NCI-H526 treated with DMSO at 0.1 percent for 48 hours (cell line): Measurements from ENCODE around the gene REXO1.
"Not testable (repeated sequence)": the region's sequence is repeated elsewhere in the genome, so short reads cannot be mapped to it uniquely, and the experiment has no call there.

Experiments
- DNase-seq: peaks from one replicate; lab custom pipeline; 2025; lab: John Stamatoyannopoulos, UW

The REXO1 gene

GRCh38 chr19:1876496-1877279, 28.4 kb upstream of the REXO1 start:
- DNase-seq, result not testable (repeated sequence)

- peak; percentile 59 for DNase-seq
Measured at GRCh38 chr19:1875646-1876495, 27.6 kb upstream of the REXO1 start.

- DNase-seq, result not testable (repeated sequence)
Measured at GRCh38 chr19:1875265-1875645, 27.0 kb upstream of the REXO1 start.

- DNase-seq, result no peak
Measured at GRCh38 chr19:1874554-1875185, 26.4 kb upstream of the REXO1 start.

GRCh38 chr19:1873524-1874473, 25.5 kb upstream of the REXO1 start:
- DNase-seq, result no peak

GRCh38 chr19:1872807-1873523, 24.7 kb upstream of the REXO1 start:
- DNase-seq, result no peak

- DNase-seq, result no peak
Measured at GRCh38 chr19:1871630-1872029, 23.3 kb upstream of the REXO1 start.

- DNase-seq, result no peak
Measured at GRCh38 chr19:1871140-1871597, 22.9 kb upstream of the REXO1 start.

GRCh38 chr19:1868971-1869370, 20.7 kb upstream of the REXO1 start:
- DNase-seq, result no peak

GRCh38 chr19:1867349-1867724, 19.1 kb upstream of the REXO1 start:
- no peak for DNase-seq

GRCh38 chr19:1866693-1867348, 18.5 kb upstream of the REXO1 start:
- no peak for DNase-seq

- no peak for DNase-seq
Measured at GRCh38 chr19:1865172-1866010, 17.1 kb upstream of the REXO1 start.

GRCh38 chr19:1864480-1865171, 16.3 kb upstream of the REXO1 start:
- DNase-seq, result no peak

GRCh38 chr19:1863638-1864479, 15.6 kb upstream of the REXO1 start:
- DNase-seq, result peak; percentile 75

- no peak for DNase-seq
Measured at GRCh38 chr19:1863328-1863637, 15.0 kb upstream of the REXO1 start, which contains the start of gene KLF16. TSS of gene KLF16 (minus strand) at chr19:1863579. CDS start at chr19:1863497, 82 bp downstream.

- no peak for DNase-seq
Measured at GRCh38 chr19:1862424-1863327, 14.4 kb upstream of the REXO1 start.

GRCh38 chr19:1862068-1862423, 13.8 kb upstream of the REXO1 start:
- no peak for DNase-seq
